GM12864 (cell line): Measurements from ENCODE around the gene RNF10.
A peak's percentile ranks its signal among the peaks of the same experiment; 100 is the strongest.
"Not testable (repeated sequence)": the region's sequence is repeated elsewhere in the genome, so short reads cannot be mapped to it uniquely, and the experiment has no call there.

Source experiments
- DNase-seq: peaks from one replicate; pipeline ENCODE4 v3.0.0-alpha.2; 2011; ENCODE audit warnings: low read depth
- H3K4me3 ChIP-seq: 2 replicates; pipeline ENCODE4 v1.5.1; 2011; ENCODE audit warnings: mild to moderate bottlenecking, low read depth, low read length, control low read depth
- TF ChIP-seq, protein P1 (sequence below): IDR thresholded peaks from 2 replicates; pipeline ENCODE4 v1.5.1; 2011; ENCODE audit warnings: low read depth, mild to moderate bottlenecking, moderate library complexity, low read length, control low read depth, inconsistent platforms; ENCODE audit errors: missing control alignments

RNF10 gene

DNA sequence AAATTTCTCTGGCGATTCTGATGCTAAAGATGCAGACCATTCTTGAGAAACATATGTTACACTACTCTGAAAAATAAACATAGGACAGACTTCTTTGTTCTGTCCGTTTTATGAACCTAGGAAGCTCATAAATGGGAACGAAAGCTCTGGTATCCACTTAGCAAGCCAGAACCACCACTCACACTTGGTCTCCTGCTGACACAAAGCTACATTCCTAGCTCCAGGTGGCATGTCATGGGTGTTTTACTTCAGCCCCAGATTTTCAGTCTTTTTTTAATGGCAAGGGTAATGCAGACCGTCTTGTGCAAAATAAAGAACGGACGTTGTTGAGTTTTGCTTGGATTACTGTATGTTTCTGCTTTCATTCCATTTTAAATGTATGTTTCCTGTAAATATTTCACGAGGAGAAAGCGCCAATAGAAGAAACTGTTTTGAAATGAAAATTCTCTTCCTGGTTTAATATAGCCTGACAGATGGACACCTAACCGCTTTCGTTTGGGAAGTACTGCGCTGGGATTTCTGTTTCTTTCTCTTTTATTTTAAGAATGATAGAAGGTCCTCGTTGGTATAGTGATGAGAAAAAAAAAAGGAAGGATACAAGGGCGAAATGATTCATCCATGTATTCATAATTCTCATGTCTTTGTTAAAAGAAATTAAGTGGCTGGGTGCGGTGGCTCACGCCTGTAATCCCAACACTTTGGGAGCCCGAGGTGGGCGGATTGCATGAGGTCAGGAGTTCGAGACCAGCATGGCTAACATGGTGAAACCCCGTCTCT lies 4.3 kb upstream of the RNF10 start:
- DNase-seq, result no peak
- H3K4me3 ChIP-seq, result peak overlapping the region; percentile 98; the same call in 1 of the 2 replicates
- TF ChIP-seq, protein P1, sequence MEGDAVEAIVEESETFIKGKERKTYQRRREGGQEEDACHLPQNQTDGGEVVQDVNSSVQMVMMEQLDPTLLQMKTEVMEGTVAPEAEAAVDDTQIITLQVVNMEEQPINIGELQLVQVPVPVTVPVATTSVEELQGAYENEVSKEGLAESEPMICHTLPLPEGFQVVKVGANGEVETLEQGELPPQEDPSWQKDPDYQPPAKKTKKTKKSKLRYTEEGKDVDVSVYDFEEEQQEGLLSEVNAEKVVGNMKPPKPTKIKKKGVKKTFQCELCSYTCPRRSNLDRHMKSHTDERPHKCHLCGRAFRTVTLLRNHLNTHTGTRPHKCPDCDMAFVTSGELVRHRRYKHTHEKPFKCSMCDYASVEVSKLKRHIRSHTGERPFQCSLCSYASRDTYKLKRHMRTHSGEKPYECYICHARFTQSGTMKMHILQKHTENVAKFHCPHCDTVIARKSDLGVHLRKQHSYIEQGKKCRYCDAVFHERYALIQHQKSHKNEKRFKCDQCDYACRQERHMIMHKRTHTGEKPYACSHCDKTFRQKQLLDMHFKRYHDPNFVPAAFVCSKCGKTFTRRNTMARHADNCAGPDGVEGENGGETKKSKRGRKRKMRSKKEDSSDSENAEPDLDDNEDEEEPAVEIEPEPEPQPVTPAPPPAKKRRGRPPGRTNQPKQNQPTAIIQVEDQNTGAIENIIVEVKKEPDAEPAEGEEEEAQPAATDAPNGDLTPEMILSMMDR, result no peak

DNA sequence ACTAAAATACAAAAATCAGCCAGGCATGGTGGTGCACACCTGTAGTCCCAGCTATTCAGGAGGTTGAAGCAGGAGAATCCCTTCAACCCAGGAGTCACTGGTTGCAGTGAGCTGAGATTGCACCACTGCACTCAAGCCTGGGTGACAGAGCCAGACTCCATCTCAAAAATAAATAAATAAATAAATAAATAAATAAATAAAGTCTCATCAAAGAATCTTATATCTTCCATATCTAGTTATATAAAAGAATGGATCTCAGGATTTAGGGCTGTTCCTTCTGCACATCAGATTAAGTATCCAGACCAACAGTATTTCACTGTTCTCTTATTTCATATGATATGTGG lies 3.8 kb upstream of the RNF10 start:
- H3K4me3 ChIP-seq, DNase-seq: not testable (repeated sequence)

DNA sequence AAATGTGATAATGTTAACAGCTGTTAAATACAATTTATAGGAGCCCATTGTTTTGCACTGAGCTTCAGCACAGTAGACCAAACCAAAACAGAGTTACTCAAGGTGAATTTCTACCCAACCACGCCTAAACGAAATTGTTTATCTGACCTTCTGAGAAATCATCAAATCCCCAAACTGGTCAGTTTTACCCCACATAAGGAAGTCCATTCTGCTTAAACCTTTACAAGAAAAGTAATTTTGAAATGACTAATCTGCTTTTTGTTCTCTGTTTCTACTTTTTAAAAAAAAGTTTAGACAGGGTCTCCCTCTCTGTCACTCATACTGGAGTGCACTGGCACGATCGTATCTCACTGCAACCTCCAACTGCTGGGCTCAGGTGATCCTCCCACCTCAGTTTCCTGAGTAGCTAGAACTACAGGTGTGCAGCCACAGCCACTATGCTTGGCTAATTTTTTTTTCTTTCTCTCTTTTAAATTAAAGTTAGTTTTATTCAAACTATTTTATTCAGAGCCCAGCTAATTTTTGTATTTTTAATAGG lies 1.4 kb upstream of the RNF10 start:
- TF ChIP-seq, protein P1, result no peak
- no peak overlapping the region for H3K4me3 ChIP-seq
- no peak for DNase-seq

DNA sequence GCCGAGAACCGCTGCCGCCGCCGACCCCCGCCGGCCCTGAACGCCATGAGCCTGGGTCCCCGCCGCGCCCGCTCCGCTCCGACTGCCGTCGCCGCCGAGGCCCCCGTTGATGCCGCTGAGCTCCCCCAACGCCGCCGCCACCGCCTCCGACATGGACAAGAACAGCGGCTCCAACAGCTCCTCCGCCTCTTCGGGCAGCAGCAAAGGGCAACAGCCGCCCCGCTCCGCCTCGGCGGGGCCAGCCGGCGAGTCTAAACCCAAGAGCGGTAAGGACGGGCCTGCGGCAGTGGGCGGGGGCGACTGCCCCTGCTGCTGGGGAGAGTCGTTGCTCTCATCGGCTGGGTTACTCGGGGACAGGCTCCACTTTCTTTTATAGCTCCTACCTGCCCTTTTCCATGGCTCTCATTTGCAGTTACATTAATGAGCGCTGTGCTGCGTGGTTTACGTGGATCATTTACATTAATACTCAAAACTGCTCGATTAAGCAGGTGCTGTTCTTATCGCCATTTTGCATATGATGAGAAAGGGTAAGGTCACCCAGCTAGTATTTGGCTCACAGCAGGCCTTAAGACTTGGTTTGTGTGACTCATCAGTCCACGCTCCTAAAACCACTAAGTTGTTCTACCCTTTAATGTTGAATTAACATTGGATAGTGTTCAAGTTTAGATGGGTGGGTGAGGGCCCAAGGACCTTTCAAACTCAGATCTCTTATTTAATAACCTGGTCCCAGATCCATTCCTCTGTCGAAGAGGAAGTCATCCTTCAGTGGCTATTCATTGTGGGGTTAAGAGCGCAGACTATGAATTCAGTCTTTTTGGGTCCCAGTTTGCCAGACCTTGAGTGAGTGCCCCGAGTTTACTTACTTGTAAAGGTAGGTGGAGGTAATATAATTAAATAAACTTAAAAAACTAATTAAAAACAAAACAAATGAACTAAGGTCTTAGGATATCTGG lies 823 bp downstream of the RNF10 start:
- TF ChIP-seq, protein P1, result no peak
- no peak for DNase-seq
- H3K4me3 ChIP-seq, result peak overlapping the region; percentile 88

DNA sequence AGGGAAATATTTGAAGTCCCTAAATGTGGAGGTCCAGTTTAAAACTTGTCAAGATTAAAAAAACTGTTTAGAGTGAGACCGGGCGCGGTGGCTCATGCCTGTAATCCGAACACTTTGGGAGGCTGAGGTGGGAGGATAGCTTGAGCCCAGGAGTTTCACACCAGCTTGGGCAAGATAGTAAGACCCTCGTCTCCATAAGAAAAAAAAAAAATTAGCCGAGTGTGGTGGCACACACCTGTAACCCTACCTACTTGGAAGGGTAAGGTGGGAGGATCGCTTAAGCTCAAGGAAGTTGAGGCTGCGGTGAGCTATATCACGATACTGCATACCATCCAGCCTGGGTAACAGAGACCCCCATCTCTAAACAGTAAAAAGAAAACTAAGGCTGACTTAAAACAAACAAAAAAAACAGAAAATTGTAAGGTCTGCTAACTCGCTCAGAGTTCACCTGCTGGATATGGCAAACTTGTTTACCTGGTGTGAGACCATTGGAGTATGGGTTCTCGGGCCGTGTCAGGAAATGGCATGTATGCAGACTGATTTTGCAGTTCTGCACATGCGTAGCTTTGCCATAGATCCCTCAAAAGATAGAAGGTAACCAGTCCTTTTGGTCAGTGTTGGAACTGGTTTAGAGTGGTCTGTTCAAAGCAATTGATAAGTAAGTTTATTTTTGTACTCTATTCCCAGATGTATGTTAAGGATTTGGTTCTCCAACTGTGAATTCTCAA lies 2.1 kb downstream of the RNF10 start:
- TF ChIP-seq, protein P1, result no peak
- no peak for DNase-seq
- peak overlapping the region; percentile 88 for H3K4me3 ChIP-seq

DNA sequence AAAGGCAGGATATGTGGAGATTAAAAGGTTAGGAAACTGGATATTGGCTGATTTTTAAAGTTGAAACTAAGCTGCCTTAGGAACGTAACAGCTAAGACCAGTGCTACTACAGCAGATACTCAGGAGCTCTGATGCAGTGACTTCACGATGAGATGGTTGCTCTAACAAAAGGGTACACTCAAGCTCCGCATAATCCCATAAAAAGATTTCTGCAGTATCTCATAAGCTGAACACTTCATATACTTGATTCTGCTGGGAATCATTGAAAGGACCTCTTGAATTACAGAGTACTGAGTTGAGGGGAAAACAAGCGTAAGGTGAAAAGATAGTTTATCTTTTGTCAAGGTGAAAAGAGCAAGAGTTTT lies 3.7 kb downstream of the RNF10 start:
- DNase-seq, result no peak
- TF ChIP-seq, protein P1, result no peak
- peak overlapping the region; percentile 30 for H3K4me3 ChIP-seq
